ENCODE measurements around the gene EFHB.

GRCh38 chr3:19972054-19972453 lies 38.0 kb upstream of the EFHB start:
- TF ChIP-seq, protein P1, sequence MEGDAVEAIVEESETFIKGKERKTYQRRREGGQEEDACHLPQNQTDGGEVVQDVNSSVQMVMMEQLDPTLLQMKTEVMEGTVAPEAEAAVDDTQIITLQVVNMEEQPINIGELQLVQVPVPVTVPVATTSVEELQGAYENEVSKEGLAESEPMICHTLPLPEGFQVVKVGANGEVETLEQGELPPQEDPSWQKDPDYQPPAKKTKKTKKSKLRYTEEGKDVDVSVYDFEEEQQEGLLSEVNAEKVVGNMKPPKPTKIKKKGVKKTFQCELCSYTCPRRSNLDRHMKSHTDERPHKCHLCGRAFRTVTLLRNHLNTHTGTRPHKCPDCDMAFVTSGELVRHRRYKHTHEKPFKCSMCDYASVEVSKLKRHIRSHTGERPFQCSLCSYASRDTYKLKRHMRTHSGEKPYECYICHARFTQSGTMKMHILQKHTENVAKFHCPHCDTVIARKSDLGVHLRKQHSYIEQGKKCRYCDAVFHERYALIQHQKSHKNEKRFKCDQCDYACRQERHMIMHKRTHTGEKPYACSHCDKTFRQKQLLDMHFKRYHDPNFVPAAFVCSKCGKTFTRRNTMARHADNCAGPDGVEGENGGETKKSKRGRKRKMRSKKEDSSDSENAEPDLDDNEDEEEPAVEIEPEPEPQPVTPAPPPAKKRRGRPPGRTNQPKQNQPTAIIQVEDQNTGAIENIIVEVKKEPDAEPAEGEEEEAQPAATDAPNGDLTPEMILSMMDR (IDR thresholded peaks at IDR 0.05) = no peak
- no peak for TF ChIP-seq POLR2A (IDR thresholded peaks at IDR 0.05)

Measured in esophagus squamous epithelium (tissue), 4 donors.